ENCODE data around the gene ZNF217. TPM values are rescaled to one million over a fixed set of nuclear protein-coding genes. Genes with fewer than 3 reads are reported as not detected.
"Not testable (repeated sequence)": the region's sequence is repeated elsewhere in the genome, so short reads cannot be mapped to it uniquely, and the experiment has no call there.

Gene ZNF217
- total RNA-seq = 30.4 TPM

DNA sequence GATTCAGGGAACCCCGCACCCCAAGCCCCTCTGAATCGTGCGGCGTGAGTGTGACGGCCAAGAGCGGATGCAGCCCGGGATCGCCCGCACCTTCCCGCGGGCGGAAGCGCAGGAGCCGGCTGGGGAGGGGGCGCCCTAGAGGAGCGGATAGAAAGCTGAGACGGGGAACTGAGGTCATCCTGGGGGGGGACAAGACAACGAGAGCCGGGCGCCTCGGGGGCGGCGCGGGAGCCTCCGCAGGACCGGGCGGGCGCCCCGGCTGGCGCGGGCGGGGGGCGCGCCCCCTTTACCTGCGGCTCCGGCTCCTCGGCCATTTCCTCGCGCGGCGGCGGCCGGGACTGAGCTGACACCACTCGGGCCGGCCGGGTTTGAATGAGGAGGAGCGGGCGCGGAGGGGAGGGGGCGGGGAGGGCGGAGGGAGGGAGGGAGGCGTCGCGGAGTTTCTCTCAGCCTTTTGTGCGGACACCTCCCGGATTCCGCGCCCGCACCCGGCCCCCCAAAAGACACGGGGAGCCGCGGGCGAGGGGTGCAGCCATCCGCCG, at the start of gene ZNF217:
TSS of gene ZNF217 (minus strand) at position 374 of the 542 bp plus-strand sequence. CDS start 11,013 bp downstream, outside the sequence.
- DNase-seq (ENCODE audit: extremely low spot score in 2 of 2); intact Hi-C loops (cut with DNase I); H3K9me3 ChIP-seq; H3K27me3 ChIP-seq; H3K36me3 ChIP-seq: not testable (repeated sequence)
- Histone ChIP-seq H3K27ac (peak within 1 kb of the TSS; percentile 100), H3K4me3 (peak within 1 kb of the TSS; percentile 88 to 94), H3K4me1 (peaks cover 38% of the 10 kb centered on the region)
- TF ChIP-seq POLR2A (IDR thresholded peaks at IDR 0.05) = peak in 1 of 2 donors; percentile 50

DNA sequence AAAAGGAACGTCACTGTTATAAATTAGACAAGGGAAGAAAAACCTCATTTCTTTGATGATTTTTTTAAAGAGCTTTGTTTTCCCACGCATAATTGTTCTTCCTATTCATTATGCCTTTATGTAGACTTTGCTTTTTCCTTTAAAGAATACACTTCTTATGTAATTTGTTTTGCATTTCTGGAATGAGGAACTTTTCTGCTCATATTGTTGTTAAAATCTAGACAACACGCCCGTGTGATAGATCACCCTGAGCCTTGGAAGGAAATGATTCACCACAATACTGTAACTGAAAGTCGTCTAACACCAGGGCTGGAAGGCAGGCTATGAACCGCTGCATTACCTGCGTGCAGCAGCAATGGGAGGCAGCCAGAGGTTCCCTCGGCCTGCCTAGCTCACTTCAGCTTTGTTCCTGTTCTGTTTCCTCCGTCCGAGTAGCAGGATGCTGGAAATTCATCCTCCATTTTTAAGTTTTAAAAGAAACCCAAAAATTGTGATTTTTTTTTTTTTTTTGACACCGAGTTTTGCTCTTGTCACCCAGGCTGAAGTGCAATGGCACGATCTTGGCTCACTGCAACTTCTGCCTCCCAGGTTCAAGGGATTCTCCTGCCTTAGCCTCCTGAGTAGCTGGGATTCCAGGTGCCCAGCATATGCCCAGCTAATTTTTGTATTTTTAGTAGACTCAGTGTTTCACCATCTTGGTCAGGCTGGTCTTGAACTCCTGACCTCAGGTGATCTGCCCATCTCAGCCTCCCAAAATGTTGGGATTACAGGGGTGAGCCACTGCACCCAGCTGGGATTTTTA, 49.6 kb upstream of the ZNF217 start:
- intact Hi-C loops (cut with DNase I) = no loop called here
- Histone ChIP-seq H3K36me3 (no peaks in the 10 kb centered on the region), H3K4me1 (peaks cover 25% of the 10 kb centered on the region), H3K27ac (peak overlapping the region; percentile 80), H3K4me3 (peak overlapping the region in 1 of 2 donors; percentile 6), H3K27me3 (no peaks in the 10 kb centered on the region), H3K9me3 (no peaks in the 10 kb centered on the region)
- no peak for DNase-seq (ENCODE audit: extremely low spot score in 2 of 2)
- TF ChIP-seq POLR2AphosphoS5 (IDR thresholded peaks at IDR 0.05; ENCODE audit: insufficient read depth in 1 of 2, low read depth in 1 of 2) (peak in 1 of 2 donors; percentile 34), POLR2A (IDR thresholded peaks at IDR 0.05) (no peak)

DNA sequence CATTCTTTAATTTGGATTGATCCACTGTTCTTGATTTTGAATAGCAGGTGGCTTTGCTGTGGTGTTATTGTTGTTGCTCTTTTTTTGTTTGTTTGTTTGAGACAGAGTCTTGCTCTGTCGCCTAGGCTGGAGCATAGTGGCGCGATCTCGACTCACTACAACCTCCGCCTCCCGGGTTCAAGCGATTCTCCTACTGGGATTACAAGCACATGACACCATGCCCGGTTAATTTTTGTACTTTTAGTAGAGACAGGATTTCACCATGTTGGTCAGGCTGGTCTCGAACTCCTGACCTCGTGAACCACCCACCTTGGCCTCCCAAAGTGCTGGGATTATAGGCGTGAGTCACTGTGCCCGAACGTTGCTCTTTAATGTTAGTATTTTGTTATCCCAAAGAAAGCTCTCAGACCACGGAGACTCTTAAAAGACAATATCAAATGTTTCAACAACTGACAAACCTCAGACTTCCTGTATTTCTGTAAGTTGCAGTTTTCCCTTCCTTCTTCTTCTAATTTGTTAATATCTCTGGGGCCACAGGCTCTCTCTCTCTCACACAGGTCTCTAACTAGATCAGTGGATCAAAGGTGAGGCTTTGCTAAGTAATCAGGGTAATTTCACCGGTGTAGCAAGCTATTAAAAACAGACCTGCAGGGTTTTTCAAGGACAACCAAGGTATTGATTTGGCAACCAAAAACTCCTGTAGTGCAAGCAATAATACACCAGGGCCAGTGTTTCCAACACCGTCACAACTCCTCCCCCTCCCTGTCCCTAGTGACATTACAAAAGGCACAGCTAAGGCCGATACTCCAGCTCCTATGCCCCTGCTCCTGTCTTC, 48.8 kb upstream of the ZNF217 start:
- no peaks in the 10 kb centered on the region for H3K9me3 ChIP-seq
- intact Hi-C loops (cut with DNase I) = no loop called here
- no peaks in the 10 kb centered on the region for H3K36me3 ChIP-seq
- TF ChIP-seq POLR2AphosphoS5 (IDR thresholded peaks at IDR 0.05; ENCODE audit: insufficient read depth in 1 of 2, low read depth in 1 of 2) = no peak
- TF ChIP-seq POLR2A (IDR thresholded peaks at IDR 0.05) = no peak
- TF ChIP-seq, protein P1, sequence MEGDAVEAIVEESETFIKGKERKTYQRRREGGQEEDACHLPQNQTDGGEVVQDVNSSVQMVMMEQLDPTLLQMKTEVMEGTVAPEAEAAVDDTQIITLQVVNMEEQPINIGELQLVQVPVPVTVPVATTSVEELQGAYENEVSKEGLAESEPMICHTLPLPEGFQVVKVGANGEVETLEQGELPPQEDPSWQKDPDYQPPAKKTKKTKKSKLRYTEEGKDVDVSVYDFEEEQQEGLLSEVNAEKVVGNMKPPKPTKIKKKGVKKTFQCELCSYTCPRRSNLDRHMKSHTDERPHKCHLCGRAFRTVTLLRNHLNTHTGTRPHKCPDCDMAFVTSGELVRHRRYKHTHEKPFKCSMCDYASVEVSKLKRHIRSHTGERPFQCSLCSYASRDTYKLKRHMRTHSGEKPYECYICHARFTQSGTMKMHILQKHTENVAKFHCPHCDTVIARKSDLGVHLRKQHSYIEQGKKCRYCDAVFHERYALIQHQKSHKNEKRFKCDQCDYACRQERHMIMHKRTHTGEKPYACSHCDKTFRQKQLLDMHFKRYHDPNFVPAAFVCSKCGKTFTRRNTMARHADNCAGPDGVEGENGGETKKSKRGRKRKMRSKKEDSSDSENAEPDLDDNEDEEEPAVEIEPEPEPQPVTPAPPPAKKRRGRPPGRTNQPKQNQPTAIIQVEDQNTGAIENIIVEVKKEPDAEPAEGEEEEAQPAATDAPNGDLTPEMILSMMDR (IDR thresholded peaks at IDR 0.05) = no peak
- H3K4me3 ChIP-seq = peak overlapping the region in 1 of 2 donors; percentile 6
- H3K27me3 ChIP-seq = no peaks in the 10 kb centered on the region
- peak overlapping the region; percentile 80 for H3K27ac ChIP-seq
- peaks cover 25% of the 10 kb centered on the region for H3K4me1 ChIP-seq
- no peak for DNase-seq (ENCODE audit: extremely low spot score in 2 of 2)

DNA sequence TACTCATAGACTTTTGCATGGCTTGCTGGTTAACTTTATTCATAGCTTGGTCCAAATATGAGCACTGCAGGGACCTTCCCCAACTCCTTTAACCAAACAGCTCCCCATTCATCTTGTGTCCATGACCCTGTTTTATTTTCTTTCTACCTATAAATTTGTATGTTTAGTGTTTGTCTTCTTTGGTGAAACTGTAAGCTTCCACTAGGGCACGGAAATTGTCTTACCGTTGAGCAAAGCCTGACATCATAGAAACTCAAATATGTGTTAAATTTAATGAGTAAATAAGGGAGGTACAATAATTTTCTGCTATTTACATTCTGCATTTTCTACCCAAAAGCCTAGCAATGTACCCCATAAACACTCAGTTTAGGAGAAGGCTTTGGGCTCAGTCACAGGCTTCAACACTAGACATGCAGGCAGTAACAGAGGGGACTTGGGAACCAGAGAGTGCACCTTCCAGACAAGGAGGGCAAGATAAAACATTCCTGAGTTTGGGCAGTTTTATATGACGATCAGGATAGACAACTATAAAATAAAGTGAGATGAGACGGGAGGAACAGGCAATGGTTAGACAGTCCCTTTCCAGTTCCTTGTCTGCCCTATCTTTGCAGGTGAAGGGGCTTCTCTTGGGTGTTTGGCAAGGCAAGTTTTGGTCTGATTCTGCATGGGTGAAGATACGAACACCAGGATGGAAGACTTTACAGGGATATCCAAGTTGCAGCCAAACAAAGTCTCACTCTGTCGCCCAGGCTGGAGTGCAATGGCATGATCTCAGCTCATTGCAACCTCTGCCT, 46.2 kb upstream of the ZNF217 start:
- H3K4me3 ChIP-seq = no peak overlapping the region
- H3K36me3 ChIP-seq = no peaks in the 10 kb centered on the region
- H3K4me1 ChIP-seq = peaks cover 25% of the 10 kb centered on the region
- intact Hi-C loops (cut with DNase I) = no loop called here
- no peaks in the 10 kb centered on the region for H3K27me3 ChIP-seq
- no peaks in the 10 kb centered on the region for H3K9me3 ChIP-seq
- DNase-seq (ENCODE audit: extremely low spot score in 2 of 2) = no peak
- no peak overlapping the region for H3K27ac ChIP-seq
- TF ChIP-seq POLR2A (IDR thresholded peaks at IDR 0.05) (no peak), POLR2AphosphoS5 (IDR thresholded peaks at IDR 0.05; ENCODE audit: insufficient read depth in 1 of 2, low read depth in 1 of 2) (no peak)
- TF ChIP-seq, protein P1 (IDR thresholded peaks at IDR 0.05) = no peak

DNA sequence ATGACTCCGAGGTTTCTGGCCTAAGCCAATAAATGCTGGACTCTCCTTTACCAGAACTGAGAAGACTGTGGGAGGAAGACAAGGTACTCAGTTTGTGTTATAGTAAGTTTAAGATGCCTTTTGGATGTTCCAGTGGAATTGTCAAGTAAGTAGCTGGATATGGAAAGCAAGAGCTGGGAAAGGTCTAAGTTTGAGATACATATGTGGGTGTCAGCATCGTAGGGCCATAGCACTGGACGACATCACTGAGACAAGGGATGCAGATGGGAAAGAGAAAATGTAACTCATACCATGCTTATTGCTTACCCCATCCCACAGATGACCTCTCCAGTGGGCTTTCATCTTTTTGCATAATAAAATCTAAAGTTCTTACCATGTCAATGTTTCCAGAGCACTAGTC, 45.5 kb upstream of the ZNF217 start:
- TF ChIP-seq, protein P1 (IDR thresholded peaks at IDR 0.05) = no peak
- TF ChIP-seq POLR2AphosphoS5 (IDR thresholded peaks at IDR 0.05; ENCODE audit: insufficient read depth in 1 of 2, low read depth in 1 of 2) (no peak), POLR2A (IDR thresholded peaks at IDR 0.05) (no peak)
- H3K27ac ChIP-seq = no peak overlapping the region
- no peaks in the 10 kb centered on the region for H3K36me3 ChIP-seq
- no peak for DNase-seq (ENCODE audit: extremely low spot score in 2 of 2)
- intact Hi-C loops (cut with DNase I) = no loop called here
- no peak overlapping the region for H3K4me3 ChIP-seq
- peaks cover 25% of the 10 kb centered on the region for H3K4me1 ChIP-seq
- no peaks in the 10 kb centered on the region for H3K9me3 ChIP-seq
- no peaks in the 10 kb centered on the region for H3K27me3 ChIP-seq

DNA sequence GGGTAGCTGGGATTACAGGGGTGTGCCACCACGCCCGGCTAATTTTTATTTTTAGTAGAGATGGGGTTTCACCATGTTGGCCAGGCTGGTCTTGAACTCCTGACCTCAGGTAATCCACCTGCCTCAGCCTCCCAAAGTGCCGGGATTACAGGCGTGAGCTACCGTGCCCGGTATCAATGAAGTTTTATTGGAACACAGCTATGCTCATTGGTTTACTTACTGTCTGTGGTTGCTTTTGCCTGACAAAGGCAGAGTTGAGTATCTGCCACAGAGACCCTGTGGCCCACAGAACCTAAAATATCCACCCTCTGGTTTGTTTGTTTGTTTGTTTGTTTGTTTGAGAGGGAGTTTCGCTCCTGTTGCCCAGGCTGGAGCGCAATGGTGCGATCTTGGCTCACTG, 43.7 kb upstream of the ZNF217 start:
- intact Hi-C loops (cut with DNase I); H3K36me3 ChIP-seq; H3K4me1 ChIP-seq; H3K27ac ChIP-seq; H3K27me3 ChIP-seq; H3K4me3 ChIP-seq; H3K9me3 ChIP-seq: not testable (repeated sequence)
- peak in 1 of 2 donors; percentile 16 for DNase-seq (ENCODE audit: extremely low spot score in 2 of 2)

Measured in vagina (tissue), 2 donors.